Endothelial cell of umbilical vein (primary cell): ENCODE data around the gene UBXN11. TPM values are rescaled to one million over a fixed set of nuclear protein-coding genes. Genes with fewer than 3 reads are reported as not detected.

Experiments used
- BruUV-seq: library from RNA; stranded (reverse); fragments of 400-500 nt; replicated peaks from 2 replicates; lab custom pipeline; 2021; lab: Mats Ljungman, UMichigan
- CTCF ChIA-PET: fragments of 300-600, 350-600 bp; sonication (Branson Sonifier 250); formaldehyde crosslinking; loops from one replicate; lab custom pipeline; 2021; ENCODE audit warnings: antibody characterized with exemption, inconsistent platforms; lab: Charles Lee
- POLR2A ChIA-PET: fragments of 300-600, 350-600 bp; sonication (Branson Sonifier 250); formaldehyde crosslinking; loops from one replicate; lab custom pipeline; 2021; ENCODE audit warnings: antibody characterized with exemption, inconsistent platforms; lab: Charles Lee
- DNase-seq: peaks from one replicate; pipeline ENCODE4 v3.0.0-alpha.2; 2011; ENCODE audit warnings: low read depth, low spot score
- FAIRE-seq: peaks from 2 replicates; lab custom pipeline; 2011; peaks lifted over from hg19 to GRCh38; lab: Jason Lieb, UNC
- H2AFZ ChIP-seq: 2 replicates; pipeline ENCODE4 v1.6.0; 2012; ENCODE audit warnings: low read depth, low read length, control low read depth, inconsistent platforms
- H3K27ac ChIP-seq: 2 replicates; pipeline ENCODE4 v1.5.1; 2011; ENCODE audit warnings: low read depth, mild to moderate bottlenecking, control low read depth, low read length, moderate library complexity; ENCODE audit not compliant: insufficient read depth
- H3K27me3 ChIP-seq, 2 experiments: 2 replicates each; pipeline versions ENCODE4 v1.6.0 to v1.6.1; 2011; ENCODE audit warnings: low read length in 2 of 2, mixed read lengths in 1 of 2; ENCODE audit not compliant: control insufficient read depth in 2 of 2, insufficient read depth in 2 of 2
- H3K36me3 ChIP-seq, 2 experiments: 2 replicates in 1 of 2; 3 replicates in 1 of 2; pipeline ENCODE4 v1.5.1; 2011; ENCODE audit warnings: low read length in 2 of 2, mild to moderate bottlenecking in 1 of 2, moderate library complexity in 1 of 2; ENCODE audit not compliant: control insufficient read depth in 2 of 2, insufficient read depth in 2 of 2; ENCODE audit errors: extremely low read depth in 1 of 2
- H3K4me1 ChIP-seq: 3 replicates; pipeline ENCODE4 v1.5.1; 2011; ENCODE audit warnings: mild to moderate bottlenecking, low read length; ENCODE audit not compliant: control insufficient read depth, insufficient read depth; ENCODE audit errors: extremely low read depth
- H3K4me2 ChIP-seq: 2 replicates; pipeline ENCODE4 v1.6.1; 2011; ENCODE audit warnings: low read length, control low read depth, mixed read lengths; ENCODE audit not compliant: insufficient read depth
- H3K4me3 ChIP-seq, 3 experiments: fragments of 200-600 bp in 1 of 3; sonication (generic), shearing (Covaris generic) in 1 of 3; replicated peaks in 1 of 3; 2 replicates each; pipeline ENCODE4 v1.5.1; 2011 to 2016; ENCODE audit warnings: control low read depth in 3 of 3, low read length in 3 of 3, mild to moderate bottlenecking in 2 of 3, inconsistent platforms in 1 of 3, low read depth in 1 of 3, moderate library complexity in 1 of 3; ENCODE audit not compliant: insufficient read depth in 1 of 3
- H3K79me2 ChIP-seq: 2 replicates; pipeline ENCODE4 v1.6.0; 2012; ENCODE audit warnings: low read length, inconsistent platforms; ENCODE audit not compliant: control insufficient read depth, insufficient read depth
- H3K9ac ChIP-seq: replicated peaks from 2 replicates; pipeline ENCODE3; 2011; ENCODE audit warnings: low read length, control low read depth; ENCODE audit not compliant: insufficient read depth; ENCODE audit errors: extremely low read depth
- H3K9me1 ChIP-seq: replicated peaks from 3 replicates; pipeline ENCODE4 v1.6.0; 2011; ENCODE audit warnings: mild to moderate bottlenecking, low read length; ENCODE audit not compliant: control insufficient read depth, insufficient read depth; ENCODE audit errors: extremely low read depth
- H3K9me3 ChIP-seq: replicated peaks from 2 replicates; pipeline ENCODE4 v1.5.1; 2012; ENCODE audit warnings: low read length, inconsistent platforms; ENCODE audit not compliant: control insufficient read depth, insufficient read depth
- H4K20me1 ChIP-seq: replicated peaks from 2 replicates; pipeline ENCODE3; 2011; ENCODE audit warnings: mild to moderate bottlenecking, low read length; ENCODE audit not compliant: control insufficient read depth, insufficient read depth; ENCODE audit errors: extremely low read depth
- CTCF ChIP-seq, 2 donors: IDR thresholded peaks; 1 replicate in 1 of 2; 2 replicates in 1 of 2; pipeline ENCODE4 v1.5.1; 2011; ENCODE audit warnings: low read length in 2 of 2, mild to moderate bottlenecking in 2 of 2, moderate library complexity in 2 of 2, control low read depth in 1 of 2, inconsistent platforms in 1 of 2, low read depth in 1 of 2; ENCODE audit not compliant: insufficient read depth in 1 of 2; ENCODE audit errors: extremely low read depth in 1 of 2
- EZH2 ChIP-seq: IDR thresholded peaks from 2 replicates; pipeline ENCODE4 v1.6.1; 2012; ENCODE audit warnings: borderline replicate concordance, low read depth, mild to moderate bottlenecking, moderate library complexity, low read length, inconsistent platforms; ENCODE audit not compliant: severe bottlenecking
- FOS ChIP-seq: IDR thresholded peaks from 2 replicates; pipeline ENCODE4 v1.6.1; 2011; ENCODE audit warnings: mild to moderate bottlenecking, low read length, moderate library complexity, borderline replicate concordance; ENCODE audit not compliant: insufficient read depth
- GATA2 ChIP-seq: IDR thresholded peaks from 2 replicates; pipeline ENCODE4 v1.7.0; 2011; ENCODE audit warnings: low read depth, mild to moderate bottlenecking, moderate library complexity, mixed read lengths, low read length; ENCODE audit not compliant: insufficient read length, insufficient read depth
- JUN ChIP-seq: IDR thresholded peaks from 2 replicates; pipeline ENCODE4 v1.6.1; 2011; ENCODE audit warnings: borderline replicate concordance, low read depth; ENCODE audit not compliant: insufficient read length, insufficient read depth
- MAX ChIP-seq: IDR thresholded peaks from 2 replicates; pipeline ENCODE4 v1.6.1; 2011; ENCODE audit not compliant: insufficient read depth, insufficient read length
- MYC ChIP-seq: IDR thresholded peaks from one replicate; pipeline ENCODE4 v1.6.1; 2011; ENCODE audit warnings: mild to moderate bottlenecking, low read depth, low read length
- POLR2A ChIP-seq: IDR thresholded peaks from 2 replicates; pipeline ENCODE4 v1.6.1; 2012; ENCODE audit warnings: low read depth, mild to moderate bottlenecking, control low read depth, low read length
- POLR2AphosphoS5 ChIP-seq: IDR thresholded peaks from 2 replicates; pipeline ENCODE4 v1.6.1; 2012; ENCODE audit warnings: low read depth, mild to moderate bottlenecking, control low read depth, low read length, moderate library complexity; ENCODE audit not compliant: insufficient read depth
- dilution Hi-C: fragments of 300-500 bp; cut with MboI; formaldehyde crosslinking; loops from one replicate; pipeline ENCODE4 v1.15.0; 2019; ENCODE audit warnings: low sequenced_read_pairs; ENCODE audit not compliant: extremely low pct_ligation_motif_present
- intact Hi-C: fragments of 100-400 bp; cut with micrococcal nuclease; formaldehyde crosslinking; loops from one replicate; pipeline ENCODE4 v1.10.0; 2022
- polyA plus RNA-seq, 4 experiments: library from polyadenylated mRNA; depleted of rRNA in 3 of 4; stranded (reverse) in 3 of 4; unstranded in 1 of 4; fragments of >200 nt; gene quantifications; 2 replicates each; pipeline versions ENCODE4 v1.2.1 to v1.2.3, GENCODE V29; 2011 to 2012; ENCODE audit warnings: missing spikeins in 1 of 4
- total RNA-seq: library from RNA; stranded (reverse); gene quantifications from 2 replicates; pipeline ENCODE4 v1.2.3, GENCODE V29; 2021

Gene UBXN11
- total and polyA plus RNA-seq, 2 donors (not counting 3 experiments of a cell fraction or from before 2014, with no cell fraction given), result 14.8 to 15.6 TPM

- dilution Hi-C loops (no loop called here), intact Hi-C loops (loop anchor here (5.0 kb wide), 2 partner anchors 194 to 241 kb away; partner anchors contain the start of gene HMGN2)
- POLR2A ChIA-PET, result no interaction called here
- H3K27ac ChIP-seq, result peak overlapping the region; percentile 82
- CTCF ChIA-PET, result interaction anchor here (9.1 kb wide), 1 partner anchor 41 kb away, joined by 132 read pairs; the partner anchor contains the start of gene CD52
- no TSS peak for BruUV-seq
- H3K4me1 ChIP-seq, result peaks cover 43% of the 10 kb centered on the region
- no peaks in the 10 kb centered on the region for H3K9me1 ChIP-seq
- H3K79me2 ChIP-seq, result peaks cover 31% of the 10 kb centered on the region
- H3K9me3 ChIP-seq, result no peaks in the 10 kb centered on the region
- no peak overlapping the region for H3K9ac ChIP-seq
- H3K36me3 ChIP-seq, result peaks cover 3 to 9% of the 10 kb centered on the region in 2 experiments
- TF ChIP-seq GATA2 (no peak), MAX (no peak), MYC (no peak), CTCF (IDR thresholded peaks at IDR 0.05; ENCODE audit: extremely low read depth in 1 of 2, insufficient read depth in 1 of 2, low read depth in 1 of 2, low read length in 2 of 2) (no peak), POLR2AphosphoS5 (no peak), FOS (no peak), JUN (no peak), EZH2 (no peak), POLR2A (no peak)
- no peak overlapping the region for H2AFZ ChIP-seq
- no peaks in the 10 kb centered on the region for H4K20me1 ChIP-seq
- H3K4me2 ChIP-seq, result no peak overlapping the region
- H3K4me3 ChIP-seq, result no peak overlapping the region
- no peaks in the 10 kb centered on the region for H3K27me3 ChIP-seq
- no peak for FAIRE-seq
- no peak for DNase-seq
Measured at GRCh38 chr1:26278303-26278702, 28.1 kb downstream of the UBXN11 start.
